SK-N-SH treated with all-trans-retinoic acid at 6 μM for 48 hours (cell line): ENCODE results near the gene RAF1.

Source experiments
- ATAC-seq: fragments of 200-7000 bp; cut with Tn5 transposase; 3 replicates; pipeline ENCODE4 v1.9.1; 2020; ENCODE audit warnings: mild to moderate bottlenecking, moderate library complexity
- ARNTL ChIP-seq: fragments of 450-650 bp; formaldehyde crosslinking; IDR thresholded peaks from 2 replicates; pipeline ENCODE4 v1.5.0; 2020; ENCODE audit warnings: low read depth, mild to moderate bottlenecking, moderate library complexity, borderline replicate concordance
- BACH2 ChIP-seq: fragments of 250-450 bp; sonication (Bioruptor Pico); IDR thresholded peaks from 2 replicates; pipeline ENCODE4 v1.9.0; 2021; ENCODE audit warnings: mild to moderate bottlenecking, borderline replicate concordance
- CREB5 ChIP-seq: fragments of 250-450 bp; sonication (Bioruptor Pico); IDR thresholded peaks from 2 replicates; pipeline ENCODE4 v1.5.1; 2020; ENCODE audit warnings: low read depth, mild to moderate bottlenecking, moderate library complexity
- ESRRG ChIP-seq: fragments of 250-450 bp; sonication (Bioruptor Pico); IDR thresholded peaks from 2 replicates; pipeline ENCODE4 v1.6.1; 2021; ENCODE audit warnings: mild to moderate bottlenecking
- GLIS3 ChIP-seq: fragments of 250-450 bp; sonication (Bioruptor Pico); IDR thresholded peaks from 2 replicates; pipeline ENCODE4 v1.5.0; 2020; ENCODE audit warnings: mild to moderate bottlenecking, moderate library complexity
- ISL1 ChIP-seq: fragments of 250-450 bp; sonication (Bioruptor Pico); IDR thresholded peaks from 2 replicates; pipeline ENCODE4 v2.1.2; 2022; ENCODE audit warnings: mild to moderate bottlenecking, moderate library complexity
- OSR1 ChIP-seq: fragments of 250-450 bp; sonication (Bioruptor Pico); IDR thresholded peaks from 2 replicates; pipeline ENCODE4 v1.8.0; 2022; ENCODE audit warnings: moderate library complexity, mild to moderate bottlenecking, inconsistent platforms
- PPARA ChIP-seq: fragments of 250-450 bp; sonication (Bioruptor Pico); IDR thresholded peaks from 2 replicates; pipeline ENCODE4 v1.5.0; 2020; ENCODE audit warnings: mild to moderate bottlenecking, borderline replicate concordance
- SNAI2 ChIP-seq: fragments of 250-450 bp; sonication (Bioruptor Pico); IDR thresholded peaks from 2 replicates; pipeline ENCODE4 v1.5.0; 2020; ENCODE audit warnings: mild to moderate bottlenecking, moderate library complexity
- TOX ChIP-seq: fragments of 250-450 bp; sonication (Bioruptor Pico); IDR thresholded peaks from 2 replicates; pipeline ENCODE4 v1.8.0; 2021; ENCODE audit warnings: mild to moderate bottlenecking, moderate library complexity, borderline replicate concordance
- TSHZ2 ChIP-seq: fragments of 250-450 bp; sonication (Bioruptor Pico); IDR thresholded peaks from 2 replicates; pipeline ENCODE4 v1.5.0; 2020; ENCODE audit warnings: mild to moderate bottlenecking, moderate library complexity
- ZC3H10 ChIP-seq: fragments of 250-450 bp; sonication (Bioruptor Pico); IDR thresholded peaks from 2 replicates; pipeline ENCODE4 v1.5.1; 2021; ENCODE audit warnings: mild to moderate bottlenecking, moderate library complexity
- ZFP3 ChIP-seq: fragments of 250-450 bp; sonication (Bioruptor Pico); IDR thresholded peaks from 2 replicates; pipeline ENCODE4 v1.5.0; 2020; ENCODE audit warnings: mild to moderate bottlenecking, moderate library complexity
- ZNF565 ChIP-seq: fragments of 450-650 bp; formaldehyde crosslinking; conservative IDR thresholded peaks from 2 replicates; pipeline ENCODE4 v1.5.0; 2020; ENCODE audit warnings: low read depth, mild to moderate bottlenecking, moderate library complexity
- ZNF70 ChIP-seq: fragments of 450-650 bp; formaldehyde crosslinking; IDR thresholded peaks from 2 replicates; pipeline ENCODE4 v1.5.0; 2020; ENCODE audit warnings: mild to moderate bottlenecking, moderate library complexity
- ZNF8 ChIP-seq: fragments of 450-650 bp; formaldehyde crosslinking; IDR thresholded peaks from 2 replicates; pipeline ENCODE4 v1.5.0; 2020; ENCODE audit warnings: mild to moderate bottlenecking, moderate library complexity
- TF ChIP-seq, protein P1 (sequence below): fragments of 250-450 bp; sonication (Bioruptor Pico); IDR thresholded peaks from 2 replicates; pipeline ENCODE4 v1.8.0; 2020; ENCODE audit warnings: mild to moderate bottlenecking, moderate library complexity, borderline replicate concordance
- TF ChIP-seq, protein P2 (sequence below): fragments of 250-450 bp; sonication (Bioruptor Pico); IDR thresholded peaks from 2 replicates; pipeline ENCODE4 v1.5.1; 2021; ENCODE audit warnings: mild to moderate bottlenecking, moderate library complexity
- TF ChIP-seq, protein P3 (sequence below): fragments of 250-450 bp; sonication (Bioruptor Pico); IDR thresholded peaks from 2 replicates; pipeline ENCODE4 v1.8.0; 2021; ENCODE audit warnings: low read depth, mild to moderate bottlenecking, moderate library complexity, borderline replicate concordance

The RAF1 gene

GRCh38 chr3:12590096-12590495 is 73.8 kb downstream of the RAF1 start:
- ATAC-seq: no peak
- TF ChIP-seq ARNTL (CRISPR knock-in tag) (no peak), PPARA (CRISPR knock-in tag) (no peak), ZNF70 (CRISPR knock-in tag) (no peak), ISL1 (CRISPR knock-in tag) (no peak), CREB5 (no peak), GLIS3 (CRISPR knock-in tag) (no peak), BACH2 (CRISPR knock-in tag) (no peak), ZNF565 (CRISPR knock-in tag) (no peak), TSHZ2 (CRISPR knock-in tag) (no peak), ZNF8 (CRISPR knock-in tag) (no peak), ZFP3 (CRISPR knock-in tag) (no peak), ZC3H10 (CRISPR knock-in tag) (no peak)
- TF ChIP-seq, protein P1, sequence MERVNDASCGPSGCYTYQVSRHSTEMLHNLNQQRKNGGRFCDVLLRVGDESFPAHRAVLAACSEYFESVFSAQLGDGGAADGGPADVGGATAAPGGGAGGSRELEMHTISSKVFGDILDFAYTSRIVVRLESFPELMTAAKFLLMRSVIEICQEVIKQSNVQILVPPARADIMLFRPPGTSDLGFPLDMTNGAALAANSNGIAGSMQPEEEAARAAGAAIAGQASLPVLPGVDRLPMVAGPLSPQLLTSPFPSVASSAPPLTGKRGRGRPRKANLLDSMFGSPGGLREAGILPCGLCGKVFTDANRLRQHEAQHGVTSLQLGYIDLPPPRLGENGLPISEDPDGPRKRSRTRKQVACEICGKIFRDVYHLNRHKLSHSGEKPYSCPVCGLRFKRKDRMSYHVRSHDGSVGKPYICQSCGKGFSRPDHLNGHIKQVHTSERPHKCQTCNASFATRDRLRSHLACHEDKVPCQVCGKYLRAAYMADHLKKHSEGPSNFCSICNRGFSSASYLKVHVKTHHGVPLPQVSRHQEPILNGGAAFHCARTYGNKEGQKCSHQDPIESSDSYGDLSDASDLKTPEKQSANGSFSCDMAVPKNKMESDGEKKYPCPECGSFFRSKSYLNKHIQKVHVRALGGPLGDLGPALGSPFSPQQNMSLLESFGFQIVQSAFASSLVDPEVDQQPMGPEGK: no peak
- TF ChIP-seq, protein P2, sequence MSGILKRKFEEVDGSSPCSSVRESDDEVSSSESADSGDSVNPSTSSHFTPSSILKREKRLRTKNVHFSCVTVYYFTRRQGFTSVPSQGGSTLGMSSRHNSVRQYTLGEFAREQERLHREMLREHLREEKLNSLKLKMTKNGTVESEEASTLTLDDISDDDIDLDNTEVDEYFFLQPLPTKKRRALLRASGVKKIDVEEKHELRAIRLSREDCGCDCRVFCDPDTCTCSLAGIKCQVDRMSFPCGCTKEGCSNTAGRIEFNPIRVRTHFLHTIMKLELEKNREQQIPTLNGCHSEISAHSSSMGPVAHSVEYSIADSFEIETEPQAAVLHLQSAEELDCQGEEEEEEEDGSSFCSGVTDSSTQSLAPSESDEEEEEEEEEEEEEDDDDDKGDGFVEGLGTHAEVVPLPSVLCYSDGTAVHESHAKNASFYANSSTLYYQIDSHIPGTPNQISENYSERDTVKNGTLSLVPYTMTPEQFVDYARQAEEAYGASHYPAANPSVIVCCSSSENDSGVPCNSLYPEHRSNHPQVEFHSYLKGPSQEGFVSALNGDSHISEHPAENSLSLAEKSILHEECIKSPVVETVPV: no peak

- peak; percentile 53 for ATAC-seq
- no peak for TF ChIP-seq ARNTL (CRISPR knock-in tag)
- no peak for TF ChIP-seq OSR1 (CRISPR knock-in tag)
- no peak for TF ChIP-seq TOX
- TF ChIP-seq ZNF70 (CRISPR knock-in tag): no peak
- TF ChIP-seq, protein P3, sequence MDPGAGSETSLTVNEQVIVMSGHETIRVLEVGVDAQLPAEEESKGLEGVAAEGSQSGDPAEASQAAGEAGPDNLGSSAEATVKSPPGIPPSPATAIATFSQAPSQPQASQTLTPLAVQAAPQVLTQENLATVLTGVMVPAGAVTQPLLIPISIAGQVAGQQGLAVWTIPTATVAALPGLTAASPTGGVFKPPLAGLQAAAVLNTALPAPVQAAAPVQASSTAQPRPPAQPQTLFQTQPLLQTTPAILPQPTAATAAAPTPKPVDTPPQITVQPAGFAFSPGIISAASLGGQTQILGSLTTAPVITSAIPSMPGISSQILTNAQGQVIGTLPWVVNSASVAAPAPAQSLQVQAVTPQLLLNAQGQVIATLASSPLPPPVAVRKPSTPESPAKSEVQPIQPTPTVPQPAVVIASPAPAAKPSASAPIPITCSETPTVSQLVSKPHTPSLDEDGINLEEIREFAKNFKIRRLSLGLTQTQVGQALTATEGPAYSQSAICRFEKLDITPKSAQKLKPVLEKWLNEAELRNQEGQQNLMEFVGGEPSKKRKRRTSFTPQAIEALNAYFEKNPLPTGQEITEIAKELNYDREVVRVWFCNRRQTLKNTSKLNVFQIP (CRISPR knock-in tag): no peak
Observed at GRCh38 chr3:12588039-12589009, 75.6 kb downstream of the RAF1 start.

- TF ChIP-seq, protein P1: no peak
- TF ChIP-seq PPARA (CRISPR knock-in tag): no peak
- no peak for TF ChIP-seq ZNF70 (CRISPR knock-in tag)
- TF ChIP-seq ARNTL (CRISPR knock-in tag): no peak
- TF ChIP-seq GLIS3 (CRISPR knock-in tag): no peak
- no peak for TF ChIP-seq TSHZ2 (CRISPR knock-in tag)
- TF ChIP-seq ESRRG (CRISPR knock-in tag): no peak
- no peak for TF ChIP-seq ZC3H10 (CRISPR knock-in tag)
- TF ChIP-seq OSR1 (CRISPR knock-in tag): no peak
- TF ChIP-seq, protein P3 (CRISPR knock-in tag): no peak
- no peak for TF ChIP-seq SNAI2 (CRISPR knock-in tag)
- TF ChIP-seq, all 23 proteins: peak for 0
- no peak for ATAC-seq
Observed at GRCh38 chr3:12586403-12586802, 77.5 kb downstream of the RAF1 start.
